Activated CD4-positive, alpha-beta memory T cell treated with anti-CD3 and anti-CD28 coated beads for 36 hours (primary cell): ENCODE results near the gene PCDHGA12. TPM values are rescaled to one million over a fixed set of nuclear protein-coding genes. Genes with fewer than 3 reads are reported as not detected.
"Not testable (repeated sequence)": the region's sequence is repeated elsewhere in the genome, so short reads cannot be mapped to it uniquely, and the experiment has no call there.

Source experiments
- CTCF ChIA-PET: fragments of 350-600 bp; sonication (Branson Sonifier 250); formaldehyde crosslinking; loops from one replicate; lab custom pipeline; 2021; ENCODE audit warnings: antibody characterized with exemption, inconsistent platforms; lab: Charles Lee
- POLR2A ChIA-PET: fragments of 350-600 bp; sonication (Branson Sonifier 250); formaldehyde crosslinking; loops from one replicate; lab custom pipeline; 2021; ENCODE audit warnings: antibody characterized with exemption; lab: Charles Lee
- DNase-seq: peaks from one replicate; pipeline ENCODE4 v3.0.0-alpha.2; 2020
- H3K27ac Mint-ChIP-seq: one replicate; pipeline ENCODE4 v1.8.0; 2021; ENCODE audit warnings: mixed read lengths
- H3K27me3 Mint-ChIP-seq: one replicate; pipeline ENCODE4 v1.8.0; 2021; ENCODE audit warnings: mixed read lengths
- H3K36me3 Mint-ChIP-seq: one replicate; pipeline ENCODE4 v1.8.0; 2021; ENCODE audit warnings: mixed read lengths
- H3K4me1 Mint-ChIP-seq: one replicate; pipeline ENCODE4 v1.8.0; 2021; ENCODE audit warnings: low read depth, mixed read lengths
- H3K4me3 Mint-ChIP-seq: one replicate; pipeline ENCODE4 v1.8.0; 2021; ENCODE audit warnings: mild to moderate bottlenecking, mixed read lengths
- H3K9me3 Mint-ChIP-seq: one replicate; pipeline ENCODE4 v1.8.0; 2021; ENCODE audit warnings: mixed read lengths
- intact Hi-C: fragments of 100-400 bp; cut with micrococcal nuclease; formaldehyde crosslinking; loops from one replicate; pipeline ENCODE4 v1.15.1; 2023
- total RNA-seq, 2 experiments: library from RNA; stranded (reverse); gene quantifications; one replicate each; pipeline ENCODE4 v1.2.3, GENCODE V29; 2021

The PCDHGA12 gene
- total RNA-seq, 2 experiments from 2014 or later = 0.07 TPM; not detected in 1

GRCh38 chr5:141394401-141395187 is 35.7 kb upstream of the PCDHGA12 start:
- intact Hi-C loops, H3K4me1 Mint-ChIP-seq, H3K27ac Mint-ChIP-seq, DNase-seq, H3K4me3 Mint-ChIP-seq: not testable (repeated sequence)
- Mint-ChIP-seq H3K9me3 (peaks cover 38% of the 10 kb centered on the region), H3K36me3 (peaks cover 34% of the 10 kb centered on the region), H3K27me3 (peaks cover 53% of the 10 kb centered on the region)
- CTCF ChIA-PET = interaction anchor here (0.7 kb wide), 1 partner anchor 169 kb away, joined by 4 read pairs; no protein-coding TSS in a partner anchor
- POLR2A ChIA-PET = interaction anchor here (0.6 kb wide), 1 partner anchor 9 kb away, joined by 3 read pairs; no protein-coding TSS in a partner anchor

- POLR2A ChIA-PET = not testable (repeated sequence)
- CTCF ChIA-PET = interaction anchor here (1.0 to 2.9 kb wide), 11 partner anchors 16 to 166 kb away, joined by 3 to 13 read pairs (median 4); partner anchors contain the start of genes PCDHB15, PCDHGA10, PCDHGA12 and PCDHGB3
Observed at GRCh38 chr5:141397756-141398551, 32.4 kb upstream of the PCDHGA12 start, which contains the start of gene PCDHGB5. TSS of gene PCDHGB5 (plus strand) at chr5:141397947. CDS start at chr5:141398128, 181 bp downstream.

GRCh38 chr5:141398608-141399007 is 31.7 kb upstream of the PCDHGA12 start:
- Mint-ChIP-seq H3K4me1 (no peaks in the 10 kb centered on the region), H3K36me3 (peaks cover 31% of the 10 kb centered on the region), H3K27ac (no peak overlapping the region), H3K27me3 (peaks cover 52% of the 10 kb centered on the region), H3K9me3 (peaks cover 34% of the 10 kb centered on the region), H3K4me3 (no peak overlapping the region)
- no peak for DNase-seq
- ChIA-PET POLR2A (no interaction called here), CTCF (interaction anchor here (1.4 to 2.9 kb wide), 5 partner anchors 15 to 165 kb away, joined by 3 to 13 read pairs (median 5); partner anchors contain the start of genes PCDHGA10 and TAF7)
- intact Hi-C loops = no loop called here

More at GRCh38 chr5:141397756-141398551, 32.4 kb upstream of the PCDHGA12 start, which contains the start of gene PCDHGB5:
- Mint-ChIP-seq H3K36me3 (peaks cover 29% of the 10 kb centered on the region), H3K9me3 (peaks cover 34% of the 10 kb centered on the region), H3K27me3 (peaks cover 50% of the 10 kb centered on the region), H3K4me3 (peak within 1 kb of the TSS; percentile 23)
- H3K4me1 Mint-ChIP-seq, intact Hi-C loops, H3K27ac Mint-ChIP-seq: not testable (repeated sequence)
- peak; percentile 51 for DNase-seq

GRCh38 chr5:141399555-141400258 is 30.6 kb upstream of the PCDHGA12 start:
- ChIA-PET POLR2A (no interaction called here), CTCF (no interaction called here)
- H3K4me1 Mint-ChIP-seq = no peaks in the 10 kb centered on the region
- DNase-seq = no peak
- H3K9me3 Mint-ChIP-seq = peaks cover 30% of the 10 kb centered on the region
- H3K27me3 Mint-ChIP-seq = peaks cover 56% of the 10 kb centered on the region
- H3K36me3 Mint-ChIP-seq = peaks cover 30% of the 10 kb centered on the region
- no peak overlapping the region for H3K4me3 Mint-ChIP-seq
- no peak overlapping the region for H3K27ac Mint-ChIP-seq
- intact Hi-C loops = no loop called here

GRCh38 chr5:141402553-141403243 is 27.6 kb upstream of the PCDHGA12 start, which contains the start of gene PCDHGA9:
TSS of gene PCDHGA9 (plus strand) at chr5:141402778. CDS start at chr5:141402953, 175 bp downstream.
- CTCF ChIA-PET = interaction anchor here (1.0 to 1.5 kb wide), 4 partner anchors 10 to 165 kb away, joined by 3 to 7 read pairs (median 4); partner anchors contain the start of gene PCDHGA10
- Mint-ChIP-seq H3K27me3 (peaks cover 57% of the 10 kb centered on the region), H3K27ac (no peak within 1 kb of the TSS), H3K4me1 (no peaks in the 10 kb centered on the region), H3K9me3 (peaks cover 31% of the 10 kb centered on the region), H3K36me3 (peaks cover 25% of the 10 kb centered on the region), H3K4me3 (peak within 1 kb of the TSS; percentile 23)
- POLR2A ChIA-PET = no interaction called here
- intact Hi-C loops = no loop called here
- DNase-seq = peak; percentile 31

- no peak for DNase-seq
- peaks cover 27% of the 10 kb centered on the region for H3K36me3 Mint-ChIP-seq
- intact Hi-C loops = no loop called here
- no peak overlapping the region for H3K4me3 Mint-ChIP-seq
- H3K27ac Mint-ChIP-seq = no peak overlapping the region
- peaks cover 2% of the 10 kb centered on the region for H3K4me1 Mint-ChIP-seq
- POLR2A ChIA-PET = interaction anchor here (0.6 kb wide), 1 partner anchor 8 kb away, joined by 3 read pairs; no protein-coding TSS in a partner anchor
- CTCF ChIA-PET = interaction anchor here (1.0 to 1.5 kb wide), 4 partner anchors 10 to 164 kb away, joined by 3 to 7 read pairs (median 4); partner anchors contain the start of gene PCDHGA10
- H3K9me3 Mint-ChIP-seq = peaks cover 33% of the 10 kb centered on the region
- peaks cover 63% of the 10 kb centered on the region for H3K27me3 Mint-ChIP-seq
Observed at GRCh38 chr5:141403387-141403786, 26.9 kb upstream of the PCDHGA12 start.

GRCh38 chr5:141407790-141408505 is 22.4 kb upstream of the PCDHGA12 start, which contains the start of gene PCDHGB6:
TSS of gene PCDHGB6 (plus strand) at chr5:141408021. CDS start at chr5:141408203, 182 bp downstream.
- Mint-ChIP-seq H3K9me3 (peaks cover 28% of the 10 kb centered on the region), H3K36me3 (peaks cover 22% of the 10 kb centered on the region), H3K4me3 (peak within 1 kb of the TSS; percentile 34), H3K27me3 (peaks cover 60% of the 10 kb centered on the region)
- POLR2A ChIA-PET, intact Hi-C loops, H3K4me1 Mint-ChIP-seq, H3K27ac Mint-ChIP-seq: not testable (repeated sequence)
- CTCF ChIA-PET = interaction anchor here (0.7 to 1.4 kb wide), 6 partner anchors 34 to 156 kb away, joined by 3 to 6 read pairs (median 4); partner anchors contain the start of gene PCDHGA6
- DNase-seq = peak; percentile 53

- ChIA-PET POLR2A (no interaction called here), CTCF (no interaction called here)
- DNase-seq = no peak
- Mint-ChIP-seq H3K4me1 (peaks cover 15% of the 10 kb centered on the region), H3K27me3 (peaks cover 59% of the 10 kb centered on the region), H3K27ac (no peak overlapping the region), H3K4me3 (no peak overlapping the region), H3K36me3 (peaks cover 18% of the 10 kb centered on the region), H3K9me3 (peaks cover 27% of the 10 kb centered on the region)
- intact Hi-C loops = loop anchor here (5.0 to 10.0 kb wide), 2 partner anchors 45 to 103 kb away; partner anchors contain the start of gene PCDHGA5
Observed at GRCh38 chr5:141409598-141410306, 20.6 kb upstream of the PCDHGA12 start.

GRCh38 chr5:141411575-141411974 is 18.7 kb upstream of the PCDHGA12 start:
- intact Hi-C loops = loop anchor here (5.0 to 10.0 kb wide), 2 partner anchors 47 to 101 kb away; partner anchors contain the start of gene PCDHGA5
- Mint-ChIP-seq H3K27ac (no peak overlapping the region), H3K9me3 (peaks cover 25% of the 10 kb centered on the region), H3K27me3 (peaks cover 61% of the 10 kb centered on the region), H3K36me3 (peaks cover 19% of the 10 kb centered on the region), H3K4me1 (peaks cover 18% of the 10 kb centered on the region), H3K4me3 (no peak overlapping the region)
- no peak for DNase-seq
- ChIA-PET POLR2A (no interaction called here), CTCF (interaction anchor here (2.4 to 3.2 kb wide), 3 partner anchors 91 to 152 kb away, joined by 10 to 29 read pairs (median 23); partner anchors contain the start of gene TAF7)
